Cardiac septum (tissue), 1 donor: ENCODE measurements around the gene DCAF11. TPM values are rescaled to one million over a fixed set of nuclear protein-coding genes. Genes with fewer than 3 reads are reported as not detected.

Experiments used
- DNase-seq: peaks from one replicate; pipeline ENCODE4 v3.0.0-alpha.2; 2020; ENCODE audit warnings: low spot score
- intact Hi-C: fragments of 100-400 bp; cut with DNase I; formaldehyde crosslinking; loops from one replicate; pipeline ENCODE4 v1.14.0; 2022
- total RNA-seq: library from RNA; stranded (reverse); fragmentation: NEBNext Ultra II Directional; extraction: Animal tissue kit (Norgen Biotek cat#: 25700); gene quantifications from one replicate; pipeline ENCODE4 v1.2.1, GENCODE V29; 2021
- donor health status: DM: no; HTN: no; CAD: no.

Gene DCAF11
- total RNA-seq, 1 donor from 2014 or later = 54.1 TPM

DNA sequence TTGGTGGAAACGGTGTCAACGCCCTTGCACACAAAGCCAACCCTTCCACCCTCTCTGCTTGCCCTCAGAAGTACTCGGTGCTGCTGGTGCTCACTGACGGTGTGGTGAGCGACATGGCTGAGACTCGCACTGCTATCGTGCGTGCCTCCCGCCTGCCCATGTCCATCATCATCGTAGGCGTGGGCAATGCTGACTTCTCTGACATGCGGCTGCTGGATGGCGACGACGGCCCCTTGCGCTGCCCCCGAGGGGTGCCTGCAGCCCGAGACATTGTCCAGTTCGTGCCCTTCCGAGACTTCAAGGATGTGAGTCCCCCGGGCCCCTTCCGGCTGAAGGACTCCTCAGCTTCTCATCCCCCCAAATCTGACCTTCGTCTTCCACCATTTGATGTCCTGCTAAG, 37.5 kb upstream of the DCAF11 start:
- intact Hi-C loops = no loop called here
- no peak for DNase-seq

DNA sequence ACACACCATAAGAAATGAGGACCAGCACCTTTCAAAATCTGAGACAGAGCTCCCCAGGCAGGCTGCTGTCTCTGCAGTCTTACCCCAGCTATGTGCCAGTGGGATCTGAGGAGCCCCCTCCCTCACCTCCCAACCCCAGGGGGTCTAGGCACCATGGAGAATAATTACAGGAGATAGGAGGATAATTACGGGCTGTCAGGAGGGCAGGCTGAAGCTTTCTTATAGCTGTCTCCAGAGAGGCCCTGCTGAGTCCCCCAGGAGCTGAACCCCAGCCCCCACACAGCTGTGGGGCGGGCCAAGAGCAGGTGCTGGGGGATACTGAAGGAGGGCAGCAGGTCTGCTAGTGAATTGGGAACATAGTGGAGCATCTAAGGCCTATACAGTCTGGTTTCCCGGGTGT, 36.4 kb upstream of the DCAF11 start:
- intact Hi-C loops = no loop called here
- no peak for DNase-seq

DNA sequence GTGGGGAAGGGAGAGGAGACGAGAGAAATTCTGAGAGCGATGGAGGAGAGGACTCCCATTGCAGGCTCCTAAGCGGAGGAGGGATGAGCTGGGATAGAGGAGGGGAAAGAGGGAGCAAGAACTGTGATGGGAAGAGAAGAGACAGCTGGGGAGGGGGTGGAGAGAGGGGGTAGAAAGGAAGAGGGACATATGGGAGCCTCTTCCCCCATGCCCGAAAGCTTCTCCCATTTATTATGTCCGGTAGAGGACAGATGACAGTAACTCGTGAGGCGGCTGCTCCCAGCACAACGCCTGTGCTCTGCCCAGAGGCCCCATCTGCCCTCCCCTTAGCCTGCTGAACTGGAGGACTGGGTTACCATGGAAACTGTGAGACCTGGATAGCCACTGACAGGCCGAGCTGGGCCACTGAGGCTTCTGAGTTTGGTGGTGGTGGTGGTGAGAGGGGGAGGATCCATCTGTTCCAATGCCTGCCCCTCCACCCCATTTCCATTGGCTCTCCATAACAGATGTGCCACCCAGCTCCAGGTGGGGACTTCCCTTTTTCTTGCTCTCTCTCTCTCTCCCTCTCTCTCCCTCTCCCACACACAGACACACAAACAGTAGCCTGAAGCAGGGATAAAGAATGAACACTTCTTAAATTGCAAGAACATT, 35.0 kb upstream of the DCAF11 start:
- intact Hi-C loops = no loop called here
- DNase-seq = no peak

DNA sequence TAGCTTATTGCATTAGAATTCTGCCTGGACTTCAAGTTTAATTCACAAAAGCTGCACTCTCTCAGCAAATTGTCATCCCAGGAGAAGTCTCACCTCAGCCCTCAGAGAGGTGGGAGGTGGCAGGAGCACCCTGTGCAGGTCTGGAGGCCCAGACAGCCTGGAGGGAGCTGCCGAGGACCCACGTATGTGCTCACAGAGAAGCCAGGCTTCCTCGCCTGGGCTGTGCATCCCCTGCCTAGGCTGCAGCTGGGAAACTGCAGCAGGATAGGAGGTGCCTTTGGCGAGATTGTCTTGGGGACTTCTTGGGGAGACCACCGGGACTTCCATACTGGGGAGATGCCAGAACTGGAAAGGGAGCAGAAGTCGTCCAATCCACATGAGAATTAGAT, 34.4 kb upstream of the DCAF11 start:
- no peak for DNase-seq
- intact Hi-C loops = no loop called here

DNA sequence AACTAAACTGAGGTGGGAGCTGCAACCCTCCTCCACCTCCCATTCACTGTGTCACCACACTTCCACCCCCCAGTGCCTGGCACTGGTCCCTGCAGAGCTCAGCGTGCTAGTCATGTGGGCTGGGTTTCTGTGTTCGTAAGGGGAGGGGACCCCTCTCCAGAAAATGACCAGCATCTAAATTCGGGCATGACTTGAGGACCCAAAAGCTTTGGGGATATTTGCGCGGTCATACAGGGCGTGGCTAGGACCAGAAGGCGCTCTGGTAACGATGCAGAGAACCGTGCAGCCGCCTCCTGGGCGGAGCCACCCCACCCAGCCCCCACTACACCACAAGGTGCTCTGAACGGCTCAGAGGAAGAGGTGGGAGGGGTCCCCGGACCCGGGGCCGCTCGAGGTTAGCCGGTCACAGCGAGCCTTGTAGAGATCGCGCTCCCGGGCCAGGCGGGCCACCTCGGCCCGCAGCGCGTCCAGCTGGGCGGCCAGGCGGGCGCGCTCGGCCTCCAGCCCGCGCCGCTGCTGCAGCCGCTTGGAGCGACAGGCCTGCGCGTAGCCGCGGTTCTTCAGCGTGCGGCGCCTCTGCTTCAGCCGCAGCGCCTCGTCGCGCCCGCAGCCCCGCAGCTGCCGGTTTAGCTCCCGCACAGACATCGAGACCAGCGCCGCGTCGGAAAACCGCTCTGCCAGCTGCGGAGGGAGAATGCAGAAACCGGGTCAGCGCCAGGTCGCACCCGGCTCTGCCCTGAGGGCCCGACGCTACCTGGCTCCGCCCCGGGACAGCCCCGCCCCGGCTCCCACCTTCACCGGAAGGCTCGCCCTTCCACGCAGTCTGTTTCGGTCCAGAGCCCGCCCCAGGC, 33.5 kb upstream of the DCAF11 start:
- intact Hi-C loops = no loop called here
- no peak for DNase-seq

DNA sequence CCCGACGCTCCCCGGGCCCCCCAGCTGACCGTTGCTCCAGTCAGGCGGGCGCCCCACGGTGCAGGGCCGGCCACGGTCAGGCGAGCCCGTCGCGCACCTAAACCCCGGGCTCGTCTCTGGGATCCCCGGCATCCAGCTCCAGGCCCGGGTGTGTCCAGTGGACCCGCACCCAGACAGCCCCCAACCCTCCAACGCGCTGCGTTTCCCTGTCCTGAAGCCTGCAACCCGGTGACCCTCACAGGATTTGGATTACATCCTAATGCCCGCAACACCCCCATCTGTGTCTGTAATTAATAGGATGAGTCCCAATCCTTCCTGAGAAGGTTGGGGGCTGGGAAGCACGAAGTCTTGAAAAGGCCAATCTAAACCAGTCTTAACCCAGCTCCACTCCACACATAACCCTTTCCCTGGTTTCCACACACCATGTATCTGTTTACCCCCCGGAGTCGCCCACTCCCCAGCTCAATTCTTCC, 32.8 kb upstream of the DCAF11 start:
- intact Hi-C loops = no loop called here

DNA sequence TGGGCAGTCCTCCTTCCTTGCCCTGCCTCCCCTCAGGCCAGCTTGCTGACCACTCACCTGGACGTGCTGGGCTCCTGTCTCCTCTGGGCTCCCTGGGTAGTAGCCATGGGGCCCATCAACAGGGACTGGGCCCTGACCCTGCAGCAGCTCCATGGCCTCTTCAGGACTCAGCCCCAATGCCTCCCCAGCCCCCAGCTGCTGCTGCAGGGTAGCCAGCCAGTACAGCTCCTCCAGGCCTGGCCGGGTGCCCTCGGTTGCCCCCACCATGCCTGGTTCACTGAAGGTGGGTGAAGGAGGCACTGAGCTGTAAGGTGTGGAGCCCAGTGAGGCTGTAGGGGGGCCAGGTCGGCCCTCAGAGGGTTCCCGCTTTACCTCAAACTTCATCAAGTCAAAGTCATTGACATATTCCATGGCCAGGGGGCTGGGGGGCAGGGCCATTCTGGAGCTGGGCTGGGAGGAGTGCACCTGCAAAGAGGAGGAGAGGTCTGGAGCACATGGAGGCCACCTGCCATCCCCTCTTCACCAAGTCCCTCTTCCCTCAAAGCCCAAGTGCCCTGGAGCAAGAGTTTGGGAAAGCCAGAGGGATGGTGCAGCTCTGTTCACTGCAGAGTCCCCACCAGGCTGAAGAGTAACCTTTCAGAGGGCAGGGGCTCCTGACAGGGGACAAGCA, 32.0 kb upstream of the DCAF11 start:
- DNase-seq = no peak
- intact Hi-C loops = no loop called here

More for the DNA sequence above, 32.8 kb upstream of the DCAF11 start:
- no peak for DNase-seq

DNA sequence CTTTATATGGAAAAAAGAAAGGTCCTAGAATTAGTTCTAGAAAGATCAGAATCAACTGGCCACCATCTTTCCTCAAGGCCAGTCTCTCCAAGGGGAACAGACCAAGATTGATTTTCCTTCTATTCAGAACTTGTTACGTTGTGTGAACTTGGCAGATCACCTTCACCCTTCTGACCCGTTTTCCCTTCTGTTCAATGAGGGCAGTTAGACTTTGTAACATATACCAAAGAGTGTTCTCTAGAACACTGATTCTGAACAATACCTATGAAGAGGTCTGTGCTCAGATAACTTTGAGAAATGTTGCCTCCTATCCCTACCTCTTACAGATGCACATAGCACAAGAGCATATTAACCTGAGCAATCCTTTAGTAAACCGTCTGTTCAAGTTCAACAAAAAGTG, 31.1 kb upstream of the DCAF11 start:
- intact Hi-C loops = no loop called here
- no peak for DNase-seq

DNA sequence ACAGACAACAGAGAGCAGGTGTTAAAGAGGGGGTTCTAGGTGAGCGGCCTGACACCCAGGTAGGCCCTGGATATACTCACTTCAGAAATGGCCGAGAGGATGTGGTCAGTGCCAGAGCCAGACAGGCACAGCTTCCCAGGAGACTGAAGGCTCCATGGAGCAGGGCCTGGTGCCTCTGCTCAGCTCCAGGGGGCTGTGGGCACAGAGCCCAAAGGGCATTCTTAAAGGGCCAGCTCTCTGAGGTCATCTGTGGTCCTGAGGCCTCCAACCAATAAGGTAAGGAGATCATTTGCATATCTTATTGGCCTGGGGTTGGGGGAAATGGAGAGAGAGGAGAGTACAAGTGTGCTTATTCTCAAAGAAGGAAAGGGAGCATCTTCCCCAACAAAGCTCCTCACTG, 30.1 kb upstream of the DCAF11 start:
- no peak for DNase-seq
- intact Hi-C loops = no loop called here

DNA sequence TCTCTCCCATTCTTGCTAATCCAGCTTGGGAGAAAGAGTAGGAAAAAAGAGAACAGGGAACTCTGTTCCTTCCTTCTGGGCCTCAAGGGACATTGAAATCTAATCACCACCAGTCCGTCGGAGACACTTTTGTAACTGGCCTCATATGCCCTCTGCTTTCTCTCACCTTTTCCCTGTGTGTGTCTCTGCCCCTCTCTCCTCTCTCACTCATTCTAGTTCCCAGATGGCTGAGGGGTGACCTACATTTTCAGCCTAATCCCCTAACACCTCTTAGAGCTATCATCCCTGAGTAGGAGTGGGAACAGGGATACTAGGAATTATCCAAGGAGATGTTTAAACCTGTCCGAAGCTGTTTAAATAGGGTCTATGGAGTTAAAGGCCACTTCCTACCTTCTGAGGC, 29.4 kb upstream of the DCAF11 start:
- intact Hi-C loops = no loop called here
- DNase-seq = no peak

DNA sequence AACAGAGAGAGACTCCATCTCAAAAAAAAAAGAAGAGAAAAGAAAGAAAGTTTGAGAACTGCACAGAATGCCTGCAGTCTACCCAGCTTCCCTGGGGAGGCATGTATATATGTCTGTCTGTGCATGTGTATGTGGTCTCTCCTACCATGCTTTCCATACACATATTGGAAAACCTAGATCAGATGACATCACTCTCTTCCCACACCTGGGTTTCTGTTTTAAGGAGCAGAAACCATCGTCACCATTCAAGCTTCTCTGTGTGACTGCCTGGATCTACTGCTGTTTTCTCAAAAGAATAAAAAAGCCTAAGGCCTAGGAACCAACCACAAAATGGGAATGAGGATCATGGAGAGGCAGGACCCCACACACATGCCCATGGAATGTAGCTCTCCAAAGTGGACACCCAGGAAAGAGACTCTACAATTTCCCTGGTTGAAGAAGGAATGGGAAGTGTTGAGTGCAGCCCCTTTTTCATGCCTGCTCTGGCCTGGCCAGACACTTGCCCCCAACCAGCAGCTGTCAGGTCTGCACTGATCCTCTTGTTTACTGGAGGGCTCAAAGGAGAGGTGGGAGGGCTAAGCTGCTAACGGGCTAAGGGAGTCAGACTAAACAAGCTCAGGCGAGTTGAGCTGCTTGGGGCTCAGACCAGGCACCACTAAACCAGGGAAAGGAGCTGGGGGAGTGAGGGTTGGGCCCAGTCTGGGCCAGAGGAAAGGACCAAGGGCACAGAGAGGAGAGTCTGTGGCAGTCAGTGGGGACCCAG, 28.2 kb upstream of the DCAF11 start:
- intact Hi-C loops = no loop called here
- DNase-seq = no peak

DNA sequence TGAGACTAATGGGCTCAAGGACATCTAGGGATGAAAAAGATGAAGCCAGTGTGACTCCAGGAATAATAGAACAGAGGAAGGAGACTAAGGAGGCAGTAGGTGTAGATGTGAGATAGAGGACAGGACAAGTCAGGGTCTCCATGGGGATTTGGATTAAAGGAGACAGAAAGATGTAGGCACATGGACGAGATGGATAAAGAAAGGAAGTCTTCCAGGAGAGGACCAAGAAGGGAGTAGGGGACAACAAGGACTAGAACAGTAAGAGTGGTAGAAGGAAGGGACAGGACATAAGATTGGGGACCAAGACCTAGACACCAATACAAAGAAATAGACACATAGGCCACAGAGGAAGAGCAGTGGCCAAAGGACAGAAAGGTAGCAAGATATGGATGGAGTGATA, 27.6 kb upstream of the DCAF11 start:
- no peak for DNase-seq
- intact Hi-C loops = no loop called here

DNA sequence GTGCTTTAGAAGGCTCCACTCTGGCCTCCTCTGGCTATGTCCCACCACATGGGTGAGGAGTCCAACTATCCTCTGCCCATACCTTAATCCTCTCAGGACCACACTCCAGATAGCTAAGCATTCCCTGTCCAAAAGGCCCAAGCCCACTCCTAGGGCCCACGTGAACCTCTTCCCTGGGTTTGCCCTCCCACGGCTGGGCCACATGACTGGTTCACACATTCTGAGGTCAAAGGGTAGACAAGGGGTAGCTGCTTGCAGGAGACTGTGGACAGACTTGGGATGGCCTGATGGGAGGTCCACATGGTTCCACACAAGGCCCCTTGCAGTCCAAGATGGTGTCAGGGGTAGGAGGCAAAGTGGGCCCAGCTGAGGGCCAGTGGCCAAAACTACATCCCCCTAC, 26.5 kb upstream of the DCAF11 start:
- no peak for DNase-seq
- intact Hi-C loops = no loop called here

DNA sequence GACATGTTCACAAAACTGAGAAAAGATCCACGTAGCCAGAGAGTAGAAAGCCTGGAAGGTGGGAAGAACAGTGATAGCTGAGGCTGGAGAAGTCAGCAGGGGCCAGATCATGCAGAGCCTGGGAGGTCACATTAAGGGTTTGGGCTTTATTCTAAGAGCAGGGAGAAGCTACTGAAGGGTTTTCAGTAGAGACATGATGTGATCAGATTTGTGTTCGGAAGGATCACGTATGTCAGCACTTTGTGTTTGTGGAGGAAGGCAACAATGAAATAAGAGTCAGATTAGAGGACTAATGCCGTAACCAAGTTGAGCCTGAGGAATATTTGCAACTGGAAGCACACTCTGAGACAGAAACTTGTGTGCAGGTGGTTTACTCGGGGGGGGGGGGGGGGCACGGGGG, 24.7 kb upstream of the DCAF11 start:
- intact Hi-C loops = loop anchor here (1.0 to 10.0 kb wide), 3 partner anchors 32 to 105 kb away; partner anchors contain the start of gene DHRS4L2

DNA sequence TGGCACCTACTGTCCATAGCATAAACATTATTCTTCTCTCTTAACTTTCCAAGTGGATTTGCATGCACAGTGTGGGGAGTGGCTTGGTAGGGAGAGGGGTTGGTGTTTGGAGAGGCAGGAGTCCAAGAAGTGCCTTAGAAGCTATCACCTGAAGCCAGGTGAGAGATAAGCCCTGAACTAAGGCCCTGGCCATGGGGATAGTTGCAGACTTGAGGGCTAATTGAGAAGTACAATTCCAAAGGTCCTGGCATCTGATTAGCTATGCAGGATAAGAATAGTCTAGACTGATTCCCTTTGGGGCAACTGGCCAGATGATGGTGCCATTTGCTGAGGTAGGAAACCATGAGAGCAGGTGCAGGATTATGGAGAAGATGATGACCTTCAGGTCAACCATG, 22.5 kb upstream of the DCAF11 start:
- intact Hi-C loops = loop anchor here (5.0 to 10.0 kb wide), 2 partner anchors 80 to 107 kb away; partner anchors contain the start of gene DHRS4L2
- no peak for DNase-seq

More for the DNA sequence above, 24.7 kb upstream of the DCAF11 start:
- DNase-seq = no peak

DNA sequence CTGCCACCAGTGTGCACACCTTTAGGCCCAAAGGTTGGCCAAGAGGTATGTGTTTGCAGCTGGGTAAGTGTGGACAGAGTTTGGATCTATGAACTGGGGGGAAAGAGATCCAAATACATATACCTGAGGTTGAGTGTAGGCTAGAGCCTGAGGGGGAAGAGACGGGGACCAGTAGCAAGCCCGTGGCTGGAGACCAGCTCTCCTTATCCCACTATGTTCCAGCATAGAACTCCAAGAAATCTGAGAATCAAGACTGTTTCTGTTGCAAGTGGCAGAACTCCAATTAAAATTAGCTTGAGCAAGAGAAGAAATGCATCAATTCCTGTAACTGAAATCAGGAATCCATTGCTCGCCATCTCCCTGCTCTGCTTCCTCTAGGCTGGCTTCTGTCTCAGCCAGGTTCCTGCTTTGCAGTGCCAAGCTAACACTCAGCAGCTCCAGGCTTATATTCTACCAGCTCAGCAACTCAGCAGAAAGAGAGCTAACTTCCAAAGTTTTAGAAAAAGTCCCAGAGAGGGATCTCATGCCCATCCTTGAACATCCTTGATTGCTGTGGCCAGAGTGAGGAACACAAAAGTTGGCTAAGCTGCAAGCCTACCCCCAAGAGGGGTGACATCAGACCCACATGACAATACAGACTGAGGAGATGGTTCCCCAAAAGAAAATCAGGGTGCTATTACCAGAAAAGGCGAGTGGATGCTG, 21.9 kb upstream of the DCAF11 start:
- intact Hi-C loops = loop anchor here (5.0 to 10.0 kb wide), 2 partner anchors 80 to 108 kb away; partner anchors contain the start of gene DHRS4L2
- DNase-seq = no peak

DNA sequence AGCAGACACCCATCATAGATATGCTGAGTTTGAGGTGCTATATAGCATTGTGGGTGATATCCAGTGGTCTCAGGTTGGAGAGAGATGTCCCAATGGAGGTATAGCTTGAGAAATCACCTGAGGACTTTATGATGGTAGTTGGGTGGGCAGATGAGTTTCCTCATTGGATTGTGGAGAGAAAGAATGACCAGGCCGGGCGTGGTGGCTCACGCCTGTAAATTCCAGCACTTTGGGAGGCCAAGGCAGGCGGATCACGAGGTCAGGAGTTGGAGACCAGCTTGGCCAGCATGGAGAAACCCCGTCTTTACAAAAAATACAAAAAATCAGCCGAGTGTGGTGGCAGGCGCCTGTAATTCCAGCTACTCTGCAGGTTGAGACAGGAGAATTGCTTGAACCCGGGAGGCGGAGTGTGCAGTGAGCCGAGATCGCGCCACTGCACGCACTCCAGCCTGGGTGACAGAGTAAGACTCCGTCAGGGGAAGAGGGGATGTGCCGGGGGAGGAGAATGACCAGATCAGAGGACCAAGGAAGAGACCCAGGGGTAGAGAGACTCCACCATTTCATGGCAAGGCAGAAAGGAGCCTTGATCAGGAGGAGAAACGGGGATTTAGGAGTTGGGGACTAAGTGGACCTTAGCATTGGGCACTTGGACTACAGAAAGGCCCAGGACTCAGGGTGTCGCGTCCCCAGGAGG, 21.2 kb upstream of the DCAF11 start:
- DNase-seq = no peak
- intact Hi-C loops = loop anchor here (5.0 to 10.0 kb wide), 2 partner anchors 81 to 109 kb away; partner anchors contain the start of gene DHRS4L2
